GM19351 (cell line): Measurements from ENCODE around the gene CRELD1.
"Not testable (repeated sequence)": the region's sequence is repeated elsewhere in the genome, so short reads cannot be mapped to it uniquely, and the experiment has no call there.

ENCODE experiments used
- ATAC-seq: cut with Tn5 transposase; IDR thresholded peaks from one replicate; pipeline ENCODE4 v1.9.1; 2021; ENCODE audit warnings: mild to moderate bottlenecking, moderate library complexity; ENCODE audit not compliant: unreplicated experiment

CRELD1 gene

GRCh38 chr3:9934235-9934621 is 594 bp downstream of the CRELD1 start:
- ATAC-seq: no peak

GRCh38 chr3:9934993-9935392 is 1.4 kb downstream of the CRELD1 start:
- ATAC-seq: no peak

GRCh38 chr3:9935966-9936510 is 2.4 kb downstream of the CRELD1 start:
- no peak for ATAC-seq

GRCh38 chr3:9937486-9938238 is 4.0 kb downstream of the CRELD1 start:
- ATAC-seq: no peak

GRCh38 chr3:9938966-9939365 is 5.3 kb downstream of the CRELD1 start:
- ATAC-seq: no peak

- ATAC-seq: not testable (repeated sequence)
Observed at GRCh38 chr3:9939906-9940305, 6.3 kb downstream of the CRELD1 start.

- ATAC-seq: no peak
Observed at GRCh38 chr3:9940746-9941145, 7.1 kb downstream of the CRELD1 start.

- ATAC-seq: no peak
Observed at GRCh38 chr3:9942164-9942563, 8.5 kb downstream of the CRELD1 start.

- ATAC-seq: no peak
Observed at GRCh38 chr3:9942934-9943690, 9.5 kb downstream of the CRELD1 start.

- no peak for ATAC-seq
Observed at GRCh38 chr3:9944271-9944670, 10.6 kb downstream of the CRELD1 start.

GRCh38 chr3:9945358-9945757 is 11.7 kb downstream of the CRELD1 start:
- ATAC-seq: no peak

GRCh38 chr3:9946112-9947024 is 12.7 kb downstream of the CRELD1 start:
- no peak for ATAC-seq

GRCh38 chr3:9947025-9947995 is 13.7 kb downstream of the CRELD1 start:
- no peak for ATAC-seq

GRCh38 chr3:9948586-9948985 is 15.0 kb downstream of the CRELD1 start:
- ATAC-seq: no peak

GRCh38 chr3:9949115-9949514 is 15.5 kb downstream of the CRELD1 start:
- no peak for ATAC-seq

GRCh38 chr3:9949626-9950025 is 16.0 kb downstream of the CRELD1 start:
- ATAC-seq: no peak

GRCh38 chr3:9951126-9951525 is 17.5 kb downstream of the CRELD1 start:
- peak; percentile 34 for ATAC-seq

- peak; percentile 23 for ATAC-seq
Observed at GRCh38 chr3:9951598-9951961, 17.9 kb downstream of the CRELD1 start.

GRCh38 chr3:9951962-9952805 is 18.6 kb downstream of the CRELD1 start, which contains the start of gene PRRT3:
Gene PRRT3, minus strand, starts transcription at chr3:9952408. Its CDS starts 2,293 bp downstream, at chr3:9950115.
- ATAC-seq: peak; percentile 87
